GM06990 (cell line): ENCODE results near the gene PIMREG.

Experiments
- DNase-seq: peaks from one replicate; pipeline ENCODE4 v3.0.0-alpha.2; 2011; ENCODE audit not compliant: insufficient read length; ENCODE audit errors: extremely low read depth
- H3K27me3 ChIP-seq: replicated peaks from 2 replicates; pipeline ENCODE4 v1.6.0; 2011; ENCODE audit warnings: low read length; ENCODE audit not compliant: control insufficient read depth, insufficient read depth
- H3K36me3 ChIP-seq: 2 replicates; pipeline ENCODE4 v1.5.1; 2011; ENCODE audit warnings: low read length; ENCODE audit not compliant: control insufficient read depth, insufficient read depth
- H3K4me3 ChIP-seq: replicated peaks from 2 replicates; pipeline ENCODE4 v1.5.1; 2011; ENCODE audit warnings: low read depth, mild to moderate bottlenecking, control low read depth, low read length
- CTCF ChIP-seq: IDR thresholded peaks from 2 replicates; pipeline ENCODE4 v1.5.1; 2011; ENCODE audit warnings: low read length, control low read depth, mild to moderate bottlenecking, inconsistent platforms; ENCODE audit not compliant: insufficient read depth, poor library complexity, severe bottlenecking

The PIMREG gene

DNA sequence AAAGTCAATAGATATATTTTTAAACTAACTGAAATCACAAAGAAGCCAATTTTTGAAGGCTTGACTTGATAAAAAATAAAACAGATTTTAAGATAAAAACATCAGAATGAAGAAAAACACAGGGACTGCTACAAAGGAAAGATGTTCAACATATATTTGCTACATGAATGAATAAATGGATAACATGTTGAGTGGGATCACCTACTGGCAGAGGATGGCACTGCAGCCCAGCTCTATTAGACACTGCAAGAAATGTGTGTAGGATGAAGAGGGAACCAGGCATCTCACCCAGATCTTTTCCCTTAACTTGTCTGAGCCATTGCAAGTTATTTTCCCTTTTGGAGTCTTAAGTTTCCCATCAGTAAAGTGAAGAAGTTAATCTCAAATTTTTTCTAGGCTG lies 13.5 kb upstream of the PIMREG start:
- Histone ChIP-seq H3K4me3 (no peak overlapping the region), H3K36me3 (no peaks in the 10 kb centered on the region), H3K27me3 (no peaks in the 10 kb centered on the region)
- peak; percentile 33 for TF ChIP-seq CTCF
- DNase-seq, result no peak

- Histone ChIP-seq H3K27me3 (peaks cover 4% of the 10 kb centered on the region), H3K36me3 (no peaks in the 10 kb centered on the region), H3K4me3 (no peak within 1 kb of the TSS)
- no peak for TF ChIP-seq CTCF
- no peak for DNase-seq
These were observed 9.2 kb upstream of the PIMREG start, which contains the start of gene AIPL1 for GRCh38 chr17:6435051-6435450. AIPL1 (minus strand) TSS chr17:6435121; CDS start chr17:6435104, 17 bp downstream.

GRCh38 chr17:6435968-6436367 lies 8.3 kb upstream of the PIMREG start:
- Histone ChIP-seq H3K36me3 (no peaks in the 10 kb centered on the region), H3K27me3 (peaks cover 4% of the 10 kb centered on the region), H3K4me3 (no peak overlapping the region)
- no peak for DNase-seq
- TF ChIP-seq CTCF, result peak; percentile 83

- Histone ChIP-seq H3K27me3 (peaks cover 4% of the 10 kb centered on the region), H3K36me3 (no peaks in the 10 kb centered on the region), H3K4me3 (no peak overlapping the region)
- no peak for DNase-seq
- TF ChIP-seq CTCF, result no peak
These were observed 6.8 kb upstream of the PIMREG start for GRCh38 chr17:6437466-6437865.

DNA sequence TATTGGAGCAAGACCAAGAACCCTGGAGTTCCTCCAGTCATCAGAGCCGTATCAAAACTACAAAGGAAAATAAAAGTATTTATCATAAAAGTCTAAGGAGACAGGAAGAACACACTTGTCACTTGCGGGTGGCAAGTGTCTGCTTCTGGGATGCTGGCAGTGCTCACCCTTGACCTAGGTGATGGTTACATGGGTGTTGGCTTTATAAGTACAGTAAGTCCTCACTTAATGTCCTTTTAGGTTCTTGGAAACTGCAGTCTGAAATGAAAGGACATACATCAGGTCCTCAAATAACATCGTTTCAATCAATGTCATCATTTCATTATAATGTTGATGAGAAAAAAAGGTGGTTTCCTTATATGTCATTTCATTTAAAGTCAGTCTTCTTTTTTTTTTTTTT lies 6.3 kb upstream of the PIMREG start:
- H3K36me3 ChIP-seq, result no peaks in the 10 kb centered on the region
- no peak for TF ChIP-seq CTCF
- peaks cover 4% of the 10 kb centered on the region for H3K27me3 ChIP-seq
- no peak for DNase-seq
- no peak overlapping the region for H3K4me3 ChIP-seq

GRCh38 chr17:6439951-6440350 lies 4.3 kb upstream of the PIMREG start:
- H3K36me3 ChIP-seq, result no peaks in the 10 kb centered on the region
- H3K27me3 ChIP-seq, result peaks cover 4% of the 10 kb centered on the region
- no peak overlapping the region for H3K4me3 ChIP-seq
- TF ChIP-seq CTCF, result no peak
- DNase-seq, result no peak
